Measurements from ENCODE around the gene CCR3.

CCR3 gene

GRCh38 chr3:46209053-46209452, 33.2 kb upstream of the CCR3 start:
- Histone ChIP-seq H3K9ac (ENCODE audit: low read length) (no peak overlapping the region), H2AFZ (ENCODE audit: low read depth, low read length, severe bottlenecking) (no peak overlapping the region), H3K9me3 (ENCODE audit: insufficient read depth, low read length) (no peaks in the 10 kb centered on the region), H3K4me2 (ENCODE audit: low read depth, low read length, poor library complexity, severe bottlenecking) (no peak overlapping the region), H3K79me2 (ENCODE audit: insufficient read depth, low read length) (no peaks in the 10 kb centered on the region), H3K36me3 (ENCODE audit: low read length) (no peaks in the 10 kb centered on the region), H4K20me1 (ENCODE audit: low read depth, low read length) (no peaks in the 10 kb centered on the region), H3K27me3 (ENCODE audit: low read length) (no peaks in the 10 kb centered on the region), H3K9me2 (replicated peaks; ENCODE audit: insufficient read depth, low read length) (no peaks in the 10 kb centered on the region), H3F3A (ENCODE audit: insufficient read depth) (no peaks in the 10 kb centered on the region), H3K27ac (ENCODE audit: low read depth, low read length) (no peak overlapping the region), H3K4me3 (ENCODE audit: insufficient read depth, low read length, poor library complexity, severe bottlenecking) (no peak overlapping the region)
- no peak for TF ChIP-seq EZH2phosphoT487 (conservative IDR thresholded peaks at IDR 0.05; ENCODE audit: low read length)
- TF ChIP-seq, protein P1, sequence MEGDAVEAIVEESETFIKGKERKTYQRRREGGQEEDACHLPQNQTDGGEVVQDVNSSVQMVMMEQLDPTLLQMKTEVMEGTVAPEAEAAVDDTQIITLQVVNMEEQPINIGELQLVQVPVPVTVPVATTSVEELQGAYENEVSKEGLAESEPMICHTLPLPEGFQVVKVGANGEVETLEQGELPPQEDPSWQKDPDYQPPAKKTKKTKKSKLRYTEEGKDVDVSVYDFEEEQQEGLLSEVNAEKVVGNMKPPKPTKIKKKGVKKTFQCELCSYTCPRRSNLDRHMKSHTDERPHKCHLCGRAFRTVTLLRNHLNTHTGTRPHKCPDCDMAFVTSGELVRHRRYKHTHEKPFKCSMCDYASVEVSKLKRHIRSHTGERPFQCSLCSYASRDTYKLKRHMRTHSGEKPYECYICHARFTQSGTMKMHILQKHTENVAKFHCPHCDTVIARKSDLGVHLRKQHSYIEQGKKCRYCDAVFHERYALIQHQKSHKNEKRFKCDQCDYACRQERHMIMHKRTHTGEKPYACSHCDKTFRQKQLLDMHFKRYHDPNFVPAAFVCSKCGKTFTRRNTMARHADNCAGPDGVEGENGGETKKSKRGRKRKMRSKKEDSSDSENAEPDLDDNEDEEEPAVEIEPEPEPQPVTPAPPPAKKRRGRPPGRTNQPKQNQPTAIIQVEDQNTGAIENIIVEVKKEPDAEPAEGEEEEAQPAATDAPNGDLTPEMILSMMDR (IDR thresholded peaks at IDR 0.05; ENCODE audit: insufficient read depth, low read length, poor library complexity, severe bottlenecking), result no peak

GRCh38 chr3:46209746-46210470, 32.4 kb upstream of the CCR3 start:
- Histone ChIP-seq H3K4me2 (ENCODE audit: low read depth, low read length, poor library complexity, severe bottlenecking) (no peak overlapping the region), H4K20me1 (ENCODE audit: low read depth, low read length) (no peaks in the 10 kb centered on the region), H3K9me3 (ENCODE audit: insufficient read depth, low read length) (no peaks in the 10 kb centered on the region)

DNA sequence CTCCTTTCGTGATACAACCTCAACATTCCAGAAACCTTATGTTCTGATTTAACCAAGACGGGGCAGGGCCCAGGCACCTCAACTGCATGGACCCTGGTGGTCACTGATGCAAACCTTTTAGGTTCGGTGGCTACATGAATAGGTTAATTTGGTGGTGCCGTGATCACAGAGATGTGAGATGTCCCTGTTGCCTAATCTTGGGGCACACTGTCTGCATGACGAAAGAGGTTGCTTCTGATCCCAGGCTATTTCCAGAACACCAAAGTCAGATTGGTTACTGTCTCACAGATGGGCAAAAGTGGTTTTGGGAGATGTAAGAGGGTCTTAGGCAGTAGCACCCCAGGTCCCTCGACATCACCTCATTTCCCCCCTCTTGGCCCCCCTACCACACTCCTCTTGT, 30.2 kb upstream of the CCR3 start:
- H3K79me2 ChIP-seq (ENCODE audit: insufficient read depth, low read length), result no peaks in the 10 kb centered on the region
- no peaks in the 10 kb centered on the region for H4K20me1 ChIP-seq (ENCODE audit: low read depth, low read length)
- H3K36me3 ChIP-seq (ENCODE audit: low read length), result no peaks in the 10 kb centered on the region
- H3F3A ChIP-seq (ENCODE audit: insufficient read depth), result no peaks in the 10 kb centered on the region
- H3K4me2 ChIP-seq (ENCODE audit: low read depth, low read length, poor library complexity, severe bottlenecking), result no peak overlapping the region
- no peaks in the 10 kb centered on the region for H3K9me3 ChIP-seq (ENCODE audit: insufficient read depth, low read length)
- no peak overlapping the region for H3K4me3 ChIP-seq (ENCODE audit: insufficient read depth, low read length, poor library complexity, severe bottlenecking)
- TF ChIP-seq, protein P1 (IDR thresholded peaks at IDR 0.05; ENCODE audit: insufficient read depth, low read length, poor library complexity, severe bottlenecking), result no peak
- no peak for TF ChIP-seq EZH2phosphoT487 (conservative IDR thresholded peaks at IDR 0.05; ENCODE audit: low read length)
- H3K27ac ChIP-seq (ENCODE audit: low read depth, low read length), result no peak overlapping the region
- no peak overlapping the region for H3K9ac ChIP-seq (ENCODE audit: low read length)
- no peaks in the 10 kb centered on the region for H3K9me2 ChIP-seq (replicated peaks; ENCODE audit: insufficient read depth, low read length)
- H2AFZ ChIP-seq (ENCODE audit: low read depth, low read length, severe bottlenecking), result no peak overlapping the region
- no peaks in the 10 kb centered on the region for H3K27me3 ChIP-seq (ENCODE audit: low read length)

More at GRCh38 chr3:46209746-46210470, 32.4 kb upstream of the CCR3 start:
- Histone ChIP-seq H3K4me3 (ENCODE audit: insufficient read depth, low read length, poor library complexity, severe bottlenecking) (no peak overlapping the region), H3K27me3 (ENCODE audit: low read length) (no peaks in the 10 kb centered on the region), H3K9me2 (replicated peaks; ENCODE audit: insufficient read depth, low read length) (no peaks in the 10 kb centered on the region), H3K9ac (ENCODE audit: low read length) (no peak overlapping the region), H3K27ac (ENCODE audit: low read depth, low read length) (no peak overlapping the region), H2AFZ (ENCODE audit: low read depth, low read length, severe bottlenecking) (no peak overlapping the region), H3K79me2 (ENCODE audit: insufficient read depth, low read length) (no peaks in the 10 kb centered on the region), H3K36me3 (ENCODE audit: low read length) (no peaks in the 10 kb centered on the region), H3F3A (ENCODE audit: insufficient read depth) (no peaks in the 10 kb centered on the region)
- TF ChIP-seq EZH2phosphoT487 (conservative IDR thresholded peaks at IDR 0.05; ENCODE audit: low read length), result no peak
- TF ChIP-seq, protein P1 (IDR thresholded peaks at IDR 0.05; ENCODE audit: insufficient read depth, low read length, poor library complexity, severe bottlenecking), result no peak
